HG02943 (cell line): ENCODE data around the gene ASPG.

ENCODE experiments used
- ATAC-seq: cut with Tn5 transposase; IDR thresholded peaks from one replicate; pipeline ENCODE4 v1.9.1; 2021; ENCODE audit warnings: mild to moderate bottlenecking, low read depth, moderate library complexity; ENCODE audit not compliant: unreplicated experiment

ASPG gene

GRCh38 chr14:104134061-104134965, 48.8 kb downstream of the ASPG start:
- no peak for ATAC-seq

GRCh38 chr14:104135121-104135903, 49.8 kb downstream of the ASPG start:
- ATAC-seq: no peak

GRCh38 chr14:104135904-104136471, 50.5 kb downstream of the ASPG start:
- no peak for ATAC-seq

- no peak for ATAC-seq
Measured at GRCh38 chr14:104136472-104137296, 51.2 kb downstream of the ASPG start.

GRCh38 chr14:104137297-104138097, 52.0 kb downstream of the ASPG start:
- ATAC-seq: no peak

- ATAC-seq: no peak
Measured at GRCh38 chr14:104138098-104138717, 52.7 kb downstream of the ASPG start, which contains the start of gene KIF26A. KIF26A (plus strand) TSS chr14:104138587; CDS start chr14:104138723, 136 bp downstream.

- ATAC-seq: no peak
Measured at GRCh38 chr14:104138718-104139459, 53.4 kb downstream of the ASPG start.

GRCh38 chr14:104139460-104140212, 54.1 kb downstream of the ASPG start:
- no peak for ATAC-seq

GRCh38 chr14:104140213-104140462, 54.6 kb downstream of the ASPG start:
- no peak for ATAC-seq

- ATAC-seq: no peak
Measured at GRCh38 chr14:104140463-104141331, 55.2 kb downstream of the ASPG start.

- no peak for ATAC-seq
Measured at GRCh38 chr14:104141621-104142091, 56.2 kb downstream of the ASPG start.

- no peak for ATAC-seq
Measured at GRCh38 chr14:104142136-104142945, 56.8 kb downstream of the ASPG start.

GRCh38 chr14:104142946-104143470, 57.5 kb downstream of the ASPG start:
- ATAC-seq: no peak

GRCh38 chr14:104143521-104144452, 58.3 kb downstream of the ASPG start:
- ATAC-seq: no peak

- ATAC-seq: no peak
Measured at GRCh38 chr14:104144453-104144790, 58.9 kb downstream of the ASPG start.
